A549 (cell line): ENCODE data around the gene HDGF.

ENCODE experiments used
- MYC ChIP-seq: IDR thresholded peaks from 2 replicates; pipeline ENCODE4 v1.6.1; 2012; ENCODE audit warnings: mild to moderate bottlenecking, inconsistent platforms, low read length, improper control_type of control experiment, borderline replicate concordance
- POLR2A ChIP-seq: IDR thresholded peaks from 2 replicates; pipeline ENCODE4 v1.6.1; 2012; ENCODE audit warnings: mild to moderate bottlenecking, low read length
- POLR2AphosphoS2 ChIP-seq: conservative IDR thresholded peaks from 2 replicates; pipeline ENCODE4 v1.6.1; 2012; ENCODE audit warnings: low read length, improper control_type of control experiment, inconsistent platforms
- RFX5 ChIP-seq: fragments of 450-650 bp; IDR thresholded peaks from 2 replicates; pipeline ENCODE4 v1.7.1; 2014; ENCODE audit warnings: antibody characterized with exemption, mild to moderate bottlenecking, moderate library complexity
- TF ChIP-seq, protein P1 (sequence below): fragments of >200 bp; sonication (Bioruptor Twin); formaldehyde crosslinking; IDR thresholded peaks from 3 replicates; pipeline ENCODE4 v1.5.1; 2016
- TF ChIP-seq, protein P2 (sequence below): fragments of 200-600 bp; sonication (generic); IDR thresholded peaks from 2 replicates; pipeline ENCODE4 v1.6.1; 2016; ENCODE audit warnings: antibody characterized with exemption, mild to moderate bottlenecking, moderate library complexity

DNA sequence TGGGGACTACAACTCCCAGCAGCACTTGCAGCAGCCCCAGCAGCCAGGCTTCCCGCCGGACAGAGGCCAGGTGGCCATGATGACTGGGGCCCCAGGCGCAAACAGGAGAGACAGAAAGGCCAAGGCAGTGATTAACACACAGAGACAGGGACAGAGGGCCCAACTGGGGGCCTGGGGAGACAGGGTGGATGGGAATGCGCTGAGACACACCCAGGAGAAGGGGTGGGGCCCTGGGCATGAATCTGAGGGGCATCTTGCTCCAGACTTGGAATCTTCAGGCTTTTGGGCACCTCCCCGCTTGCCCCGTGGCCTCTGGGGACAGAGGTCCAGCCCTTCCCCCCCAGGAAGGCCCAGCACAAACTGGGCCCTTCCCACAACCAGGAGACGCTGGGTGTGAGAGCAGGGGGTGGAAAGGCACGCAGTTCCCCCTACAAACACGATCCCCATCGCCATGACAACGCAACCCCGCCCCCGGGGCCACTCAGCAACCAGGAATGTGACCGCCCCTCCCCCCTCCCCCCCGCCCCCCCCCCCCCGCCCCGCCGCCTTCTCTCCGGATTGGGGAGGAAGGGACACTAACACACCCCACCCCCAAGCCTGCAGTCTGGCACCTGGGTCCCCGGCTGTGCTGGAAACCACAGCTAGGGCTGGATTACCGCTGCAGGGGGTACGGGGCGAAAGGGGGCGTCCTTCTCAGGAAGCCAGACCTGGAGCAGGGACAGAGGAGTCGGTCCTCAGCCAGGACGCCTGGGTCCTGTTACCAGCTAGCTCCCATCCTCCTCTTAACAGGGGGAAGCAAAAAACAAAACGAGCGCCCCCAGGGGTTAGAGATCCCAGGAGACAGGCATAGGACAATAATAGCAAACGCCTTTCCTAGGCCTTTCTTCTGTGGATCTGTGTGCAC, 4.5 kb downstream of the HDGF start:
- TF ChIP-seq, protein P1, sequence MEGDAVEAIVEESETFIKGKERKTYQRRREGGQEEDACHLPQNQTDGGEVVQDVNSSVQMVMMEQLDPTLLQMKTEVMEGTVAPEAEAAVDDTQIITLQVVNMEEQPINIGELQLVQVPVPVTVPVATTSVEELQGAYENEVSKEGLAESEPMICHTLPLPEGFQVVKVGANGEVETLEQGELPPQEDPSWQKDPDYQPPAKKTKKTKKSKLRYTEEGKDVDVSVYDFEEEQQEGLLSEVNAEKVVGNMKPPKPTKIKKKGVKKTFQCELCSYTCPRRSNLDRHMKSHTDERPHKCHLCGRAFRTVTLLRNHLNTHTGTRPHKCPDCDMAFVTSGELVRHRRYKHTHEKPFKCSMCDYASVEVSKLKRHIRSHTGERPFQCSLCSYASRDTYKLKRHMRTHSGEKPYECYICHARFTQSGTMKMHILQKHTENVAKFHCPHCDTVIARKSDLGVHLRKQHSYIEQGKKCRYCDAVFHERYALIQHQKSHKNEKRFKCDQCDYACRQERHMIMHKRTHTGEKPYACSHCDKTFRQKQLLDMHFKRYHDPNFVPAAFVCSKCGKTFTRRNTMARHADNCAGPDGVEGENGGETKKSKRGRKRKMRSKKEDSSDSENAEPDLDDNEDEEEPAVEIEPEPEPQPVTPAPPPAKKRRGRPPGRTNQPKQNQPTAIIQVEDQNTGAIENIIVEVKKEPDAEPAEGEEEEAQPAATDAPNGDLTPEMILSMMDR, result peak; percentile 47
- TF ChIP-seq, protein P2, sequence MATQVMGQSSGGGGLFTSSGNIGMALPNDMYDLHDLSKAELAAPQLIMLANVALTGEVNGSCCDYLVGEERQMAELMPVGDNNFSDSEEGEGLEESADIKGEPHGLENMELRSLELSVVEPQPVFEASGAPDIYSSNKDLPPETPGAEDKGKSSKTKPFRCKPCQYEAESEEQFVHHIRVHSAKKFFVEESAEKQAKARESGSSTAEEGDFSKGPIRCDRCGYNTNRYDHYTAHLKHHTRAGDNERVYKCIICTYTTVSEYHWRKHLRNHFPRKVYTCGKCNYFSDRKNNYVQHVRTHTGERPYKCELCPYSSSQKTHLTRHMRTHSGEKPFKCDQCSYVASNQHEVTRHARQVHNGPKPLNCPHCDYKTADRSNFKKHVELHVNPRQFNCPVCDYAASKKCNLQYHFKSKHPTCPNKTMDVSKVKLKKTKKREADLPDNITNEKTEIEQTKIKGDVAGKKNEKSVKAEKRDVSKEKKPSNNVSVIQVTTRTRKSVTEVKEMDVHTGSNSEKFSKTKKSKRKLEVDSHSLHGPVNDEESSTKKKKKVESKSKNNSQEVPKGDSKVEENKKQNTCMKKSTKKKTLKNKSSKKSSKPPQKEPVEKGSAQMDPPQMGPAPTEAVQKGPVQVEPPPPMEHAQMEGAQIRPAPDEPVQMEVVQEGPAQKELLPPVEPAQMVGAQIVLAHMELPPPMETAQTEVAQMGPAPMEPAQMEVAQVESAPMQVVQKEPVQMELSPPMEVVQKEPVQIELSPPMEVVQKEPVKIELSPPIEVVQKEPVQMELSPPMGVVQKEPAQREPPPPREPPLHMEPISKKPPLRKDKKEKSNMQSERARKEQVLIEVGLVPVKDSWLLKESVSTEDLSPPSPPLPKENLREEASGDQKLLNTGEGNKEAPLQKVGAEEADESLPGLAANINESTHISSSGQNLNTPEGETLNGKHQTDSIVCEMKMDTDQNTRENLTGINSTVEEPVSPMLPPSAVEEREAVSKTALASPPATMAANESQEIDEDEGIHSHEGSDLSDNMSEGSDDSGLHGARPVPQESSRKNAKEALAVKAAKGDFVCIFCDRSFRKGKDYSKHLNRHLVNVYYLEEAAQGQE, result no peak
- 0 out of 2 replicates have a peak, but pooled peaks have one; percentile 58 for TF ChIP-seq MYC
- TF ChIP-seq RFX5, result peak; percentile 30; the same call in 1 of the 2 replicates
- TF ChIP-seq POLR2A, result peak; percentile 15; the same call in 1 of the 2 replicates
- TF ChIP-seq POLR2AphosphoS2, result no peak
